GM19467 (cell line): ENCODE measurements around the gene RC3H1.
"Not testable (repeated sequence)": the region's sequence is repeated elsewhere in the genome, so short reads cannot be mapped to it uniquely, and the experiment has no call there.

ENCODE experiments used
- ATAC-seq: cut with Tn5 transposase; IDR thresholded peaks from one replicate; pipeline ENCODE4 v1.9.1; 2021; ENCODE audit warnings: mild to moderate bottlenecking, moderate library complexity; ENCODE audit not compliant: unreplicated experiment

The RC3H1 gene

GRCh38 chr1:174023440-174023839, 1.3 kb upstream of the RC3H1 start:
- no peak for ATAC-seq

- no peak for ATAC-seq
These were observed 770 bp upstream of the RC3H1 start for GRCh38 chr1:174022976-174023277.

GRCh38 chr1:174021591-174022079, 522 bp downstream of the RC3H1 start:
- ATAC-seq, result peak; percentile 32

GRCh38 chr1:174018565-174018964, 3.6 kb downstream of the RC3H1 start:
- no peak for ATAC-seq

- ATAC-seq, result no peak
These were observed 4.8 kb downstream of the RC3H1 start for GRCh38 chr1:174017231-174017970.

GRCh38 chr1:174013864-174014418, 8.2 kb downstream of the RC3H1 start:
- no peak for ATAC-seq

- ATAC-seq, result no peak
These were observed 13.2 kb downstream of the RC3H1 start for GRCh38 chr1:174008979-174009378.

- no peak for ATAC-seq
These were observed 13.9 kb downstream of the RC3H1 start for GRCh38 chr1:174008269-174008668.

GRCh38 chr1:174007851-174008250, 14.3 kb downstream of the RC3H1 start:
- ATAC-seq, result no peak

- ATAC-seq, result peak; percentile 97
These were observed 17.1 kb downstream of the RC3H1 start for GRCh38 chr1:174005032-174005431.

- no peak for ATAC-seq
These were observed 18.3 kb downstream of the RC3H1 start for GRCh38 chr1:174003867-174004266.

- ATAC-seq, result no peak
These were observed 20.6 kb downstream of the RC3H1 start for GRCh38 chr1:174001573-174001972.

- no peak for ATAC-seq
These were observed 21.8 kb downstream of the RC3H1 start for GRCh38 chr1:174000371-174000770.

- no peak for ATAC-seq
These were observed 24.4 kb downstream of the RC3H1 start for GRCh38 chr1:173997791-173998190.

- no peak for ATAC-seq
These were observed 25.2 kb downstream of the RC3H1 start for GRCh38 chr1:173996995-173997394.

GRCh38 chr1:173995475-173995874, 26.7 kb downstream of the RC3H1 start:
- ATAC-seq, result no peak

GRCh38 chr1:173993948-173994347, 28.2 kb downstream of the RC3H1 start:
- ATAC-seq, result not testable (repeated sequence)

- ATAC-seq, result no peak
These were observed 34.1 kb downstream of the RC3H1 start for GRCh38 chr1:173988068-173988467.

GRCh38 chr1:173986951-173987350, 35.2 kb downstream of the RC3H1 start:
- ATAC-seq, result no peak

- ATAC-seq, result no peak
These were observed 51.9 kb downstream of the RC3H1 start for GRCh38 chr1:173970252-173970651.

GRCh38 chr1:173965896-173966295, 56.3 kb downstream of the RC3H1 start:
- ATAC-seq, result not testable (repeated sequence)

GRCh38 chr1:173963477-173963876, 58.7 kb downstream of the RC3H1 start:
- ATAC-seq, result no peak

- ATAC-seq, result no peak
These were observed 61.5 kb downstream of the RC3H1 start for GRCh38 chr1:173960625-173961024.
